Muscle layer of colon (tissue), 2 donors: ENCODE results near the gene DDX39B.
"Not testable (repeated sequence)": the region's sequence is repeated elsewhere in the genome, so short reads cannot be mapped to it uniquely, and the experiment has no call there.

ENCODE experiments used
- H3K27ac ChIP-seq: one replicate; pipeline ENCODE4 v1.7.0; 2013; ENCODE audit warnings: low read depth, mild to moderate bottlenecking, low read length, moderate library complexity
- H3K27me3 ChIP-seq, 2 donors: one replicate each; pipeline ENCODE4 v1.7.0; 2013; ENCODE audit warnings: low read length in 2 of 2, mild to moderate bottlenecking in 2 of 2; ENCODE audit not compliant: insufficient read depth in 2 of 2, control insufficient read depth in 1 of 2
- H3K36me3 ChIP-seq: one replicate; pipeline ENCODE4 v1.7.0; 2013; ENCODE audit warnings: mild to moderate bottlenecking, low read length; ENCODE audit not compliant: insufficient read depth
- H3K4me1 ChIP-seq: one replicate; pipeline ENCODE4 v1.7.0; 2013; ENCODE audit warnings: mild to moderate bottlenecking, low read length; ENCODE audit not compliant: insufficient read depth
- H3K4me3 ChIP-seq, 2 donors: one replicate each; pipeline ENCODE4 v1.7.0; 2013; ENCODE audit warnings: low read length in 2 of 2, low read depth in 1 of 2, mild to moderate bottlenecking in 1 of 2, moderate library complexity in 1 of 2
- H3K9ac ChIP-seq: one replicate; pipeline ENCODE4 v1.7.0; 2013; ENCODE audit warnings: low read length
- H3K9me3 ChIP-seq: one replicate; pipeline ENCODE4 v1.7.0; 2013; ENCODE audit warnings: mild to moderate bottlenecking, low read length
- donor health status: abdominal sarcoma.
- donor health status: Adenocarcinoma of cecum.

DDX39B gene

DNA sequence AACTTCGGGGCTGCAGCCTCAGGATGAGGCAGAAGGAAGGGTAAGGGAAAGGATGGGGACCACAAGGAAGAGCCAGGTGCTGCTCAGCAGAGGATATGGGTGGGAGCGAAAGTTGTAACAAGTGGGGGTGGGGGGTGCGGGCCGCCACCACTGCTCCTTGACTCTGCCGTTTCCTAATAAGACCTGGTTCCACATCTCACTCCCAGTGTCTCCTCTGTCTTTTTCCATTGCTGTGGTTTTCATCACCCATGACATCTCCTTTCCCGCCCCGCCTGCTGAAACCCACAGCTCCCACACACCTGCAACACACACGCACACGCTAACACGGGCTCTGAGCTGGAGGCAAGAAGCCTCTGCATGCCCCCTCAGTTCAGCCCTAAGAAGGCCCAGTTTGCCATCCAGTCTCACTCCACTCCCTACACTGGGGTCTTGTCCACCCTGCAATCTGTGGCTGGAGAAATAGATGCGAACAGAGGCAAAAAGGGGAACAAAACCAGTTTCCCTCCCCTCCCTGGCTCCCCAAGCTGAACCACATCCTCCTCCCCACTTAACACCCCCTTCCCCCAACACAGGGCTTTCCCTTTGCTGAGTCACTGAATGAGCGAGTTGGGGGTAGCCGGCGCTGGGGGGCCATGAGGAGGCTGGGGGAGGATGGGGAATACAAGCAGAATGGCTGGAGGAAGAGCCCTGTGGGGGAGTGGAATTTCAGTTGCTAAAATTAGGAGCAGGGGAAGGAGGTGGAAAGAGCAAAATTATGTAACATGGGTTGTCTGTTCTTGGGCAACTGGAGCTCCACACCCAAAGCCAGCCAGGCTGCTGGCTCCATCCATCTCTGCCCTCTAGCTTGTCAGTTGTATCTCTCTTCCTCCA is 17.1 kb upstream of the DDX39B start:
- Histone ChIP-seq H3K9ac (no peak overlapping the region), H3K9me3 (no peaks in the 10 kb centered on the region), H3K36me3 (peaks cover 42% of the 10 kb centered on the region), H3K4me3 (no peak overlapping the region), H3K4me1 (peaks cover 10% of the 10 kb centered on the region), H3K27me3 (no peaks in the 10 kb centered on the region), H3K27ac (peak overlapping the region; percentile 52)

- Histone ChIP-seq H3K4me3 (no peak overlapping the region), H3K36me3 (peaks cover 42% of the 10 kb centered on the region), H3K9ac (no peak overlapping the region), H3K4me1 (peaks cover 10% of the 10 kb centered on the region), H3K9me3 (no peaks in the 10 kb centered on the region), H3K27ac (peak overlapping the region; percentile 38), H3K27me3 (no peaks in the 10 kb centered on the region)
Measured at GRCh38 chr6:31558318-31558625, 16.5 kb upstream of the DDX39B start.

DNA sequence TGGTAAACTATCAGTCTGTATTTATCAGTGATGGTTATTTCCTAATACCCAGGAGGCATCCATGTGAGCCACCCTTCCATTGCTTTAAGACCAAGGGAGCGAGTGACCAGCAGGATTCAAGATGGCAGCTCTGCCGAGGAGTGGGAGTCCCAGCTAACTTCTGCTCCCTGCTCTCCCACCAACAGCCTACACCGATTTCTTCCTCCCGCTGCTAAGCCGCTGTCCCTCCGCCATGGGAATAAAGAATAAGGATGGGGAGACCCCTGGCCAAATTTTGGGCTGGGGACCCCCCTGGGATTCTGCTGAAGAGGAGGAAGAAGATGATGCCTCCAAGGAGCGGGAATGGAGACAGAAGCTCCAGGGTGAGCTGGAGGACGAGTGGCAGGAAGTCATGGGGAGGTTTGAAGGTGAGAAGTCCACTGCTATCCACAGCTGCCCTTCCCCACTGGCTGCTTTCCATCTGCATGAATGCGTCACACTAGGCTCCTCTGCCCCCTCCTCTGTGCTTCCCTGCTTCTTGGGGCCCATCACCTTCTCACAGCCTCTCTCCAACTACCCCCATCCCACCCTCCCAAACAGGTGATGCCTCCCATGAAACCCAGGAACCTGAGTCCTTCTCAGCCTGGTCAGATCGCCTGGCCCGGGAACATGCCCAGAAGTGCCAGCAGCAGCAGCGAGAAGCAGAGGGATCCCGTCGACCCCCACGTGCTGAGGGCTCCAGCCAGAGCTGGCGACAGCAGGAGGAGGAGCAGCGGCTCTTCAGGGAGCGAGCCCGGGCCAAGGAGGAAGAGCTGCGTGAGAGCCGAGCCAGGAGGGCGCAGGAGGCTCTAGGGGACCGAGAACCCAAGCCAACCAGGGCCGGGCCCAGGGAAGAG is 15.9 kb upstream of the DDX39B start:
- no peak overlapping the region for H3K4me3 ChIP-seq
- no peaks in the 10 kb centered on the region for H3K27me3 ChIP-seq
- peaks cover 10% of the 10 kb centered on the region for H3K4me1 ChIP-seq
- no peaks in the 10 kb centered on the region for H3K9me3 ChIP-seq
- no peak overlapping the region for H3K9ac ChIP-seq
- H3K27ac ChIP-seq, result peak overlapping the region; percentile 38
- H3K36me3 ChIP-seq, result peaks cover 42% of the 10 kb centered on the region

GRCh38 chr6:31556307-31556706 is 14.5 kb upstream of the DDX39B start:
- H3K27ac ChIP-seq, result no peak overlapping the region

GRCh38 chr6:31551371-31551770 is 9.6 kb upstream of the DDX39B start:
- not testable (repeated sequence) for H3K36me3 ChIP-seq, H3K27me3 ChIP-seq, H3K9ac ChIP-seq, H3K9me3 ChIP-seq, H3K27ac ChIP-seq, H3K4me3 ChIP-seq
- H3K4me1 ChIP-seq, result peaks cover 17% of the 10 kb centered on the region

More at GRCh38 chr6:31556307-31556706, 14.5 kb upstream of the DDX39B start:
- H3K4me1 ChIP-seq, result peaks cover 10% of the 10 kb centered on the region
- H3K4me3 ChIP-seq, result no peak overlapping the region
- H3K27me3 ChIP-seq, result no peaks in the 10 kb centered on the region
- H3K9me3 ChIP-seq, result no peaks in the 10 kb centered on the region
- no peak overlapping the region for H3K9ac ChIP-seq
- peaks cover 42% of the 10 kb centered on the region for H3K36me3 ChIP-seq

DNA sequence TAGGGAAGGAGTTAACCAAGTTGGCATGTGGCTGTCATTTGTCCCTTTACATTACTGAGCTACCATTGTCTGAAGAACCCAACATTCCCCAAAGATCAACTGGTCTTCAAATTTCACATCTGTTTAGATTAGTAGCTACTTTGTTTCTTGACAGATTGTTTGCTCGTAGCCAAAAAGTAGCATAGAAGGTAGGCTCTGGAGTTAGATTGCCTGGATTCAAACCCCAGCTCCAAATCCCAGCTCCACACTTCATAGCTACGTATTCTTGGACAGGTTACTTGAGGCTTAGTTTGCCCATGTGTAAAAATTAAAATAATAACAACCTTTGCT is 6.7 kb upstream of the DDX39B start:
- Histone ChIP-seq H3K27me3 (no peaks in the 10 kb centered on the region), H3K4me1 (peaks cover 19% of the 10 kb centered on the region), H3K4me3 (peak overlapping the region in 1 of 2 donors; percentile 74), H3K27ac (peak overlapping the region; percentile 86), H3K9ac (peak overlapping the region; percentile 38), H3K36me3 (no peaks in the 10 kb centered on the region), H3K9me3 (no peaks in the 10 kb centered on the region)

- H3K9ac ChIP-seq, result peak overlapping the region; percentile 38
- peak overlapping the region; percentile 28 to 74 for H3K4me3 ChIP-seq
- no peaks in the 10 kb centered on the region for H3K36me3 ChIP-seq
- H3K27me3 ChIP-seq, result no peaks in the 10 kb centered on the region
- H3K9me3 ChIP-seq, result no peaks in the 10 kb centered on the region
- peak overlapping the region; percentile 86 for H3K27ac ChIP-seq
- peaks cover 23% of the 10 kb centered on the region for H3K4me1 ChIP-seq
Measured at GRCh38 chr6:31547727-31548543, 6.1 kb upstream of the DDX39B start.

DNA sequence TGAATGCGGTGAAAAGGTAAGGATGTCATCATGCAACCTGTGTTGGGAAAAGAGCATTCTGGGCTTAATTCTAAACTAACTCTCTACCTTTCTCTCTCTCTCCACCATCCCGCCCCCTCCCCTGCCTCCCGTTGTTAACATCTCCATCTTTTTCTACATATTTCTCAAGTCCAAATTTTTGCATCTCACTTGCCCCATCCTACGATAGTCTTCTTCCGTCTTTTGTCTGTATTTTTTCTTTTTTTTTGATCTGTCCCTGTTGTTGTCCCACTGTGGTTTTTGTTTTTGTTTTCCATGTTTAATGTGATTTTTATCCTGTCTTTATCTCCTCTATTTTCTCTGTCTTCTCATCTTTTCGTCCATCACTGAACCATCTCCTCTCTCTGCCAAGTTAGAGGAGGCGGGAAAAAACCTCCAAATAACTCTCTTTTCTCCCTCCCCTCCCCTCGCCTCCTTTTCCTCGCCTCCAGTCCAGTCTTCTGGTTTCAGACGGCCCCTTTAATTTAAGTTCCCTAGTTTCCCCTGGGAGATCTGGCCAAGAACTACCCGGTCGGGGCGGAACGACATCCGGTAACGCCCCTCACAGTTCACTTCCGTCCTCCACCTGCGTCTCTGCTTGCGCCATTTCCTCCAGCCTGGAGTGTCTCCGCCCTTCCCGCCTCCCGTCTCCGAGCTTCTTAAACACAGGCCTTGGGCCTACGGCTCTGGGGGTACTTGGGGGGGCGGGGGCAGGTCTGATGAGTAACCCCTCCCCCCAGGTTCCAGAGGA is 5.3 kb upstream of the DDX39B start, which contains the start of gene NFKBIL1:
Gene NFKBIL1 (plus strand): TSS at position 651 of the 769 bp plus-strand sequence. CDS start 87 bp downstream, at position 738.
- peak within 1 kb of the TSS; percentile 77 for H3K9ac ChIP-seq

DNA sequence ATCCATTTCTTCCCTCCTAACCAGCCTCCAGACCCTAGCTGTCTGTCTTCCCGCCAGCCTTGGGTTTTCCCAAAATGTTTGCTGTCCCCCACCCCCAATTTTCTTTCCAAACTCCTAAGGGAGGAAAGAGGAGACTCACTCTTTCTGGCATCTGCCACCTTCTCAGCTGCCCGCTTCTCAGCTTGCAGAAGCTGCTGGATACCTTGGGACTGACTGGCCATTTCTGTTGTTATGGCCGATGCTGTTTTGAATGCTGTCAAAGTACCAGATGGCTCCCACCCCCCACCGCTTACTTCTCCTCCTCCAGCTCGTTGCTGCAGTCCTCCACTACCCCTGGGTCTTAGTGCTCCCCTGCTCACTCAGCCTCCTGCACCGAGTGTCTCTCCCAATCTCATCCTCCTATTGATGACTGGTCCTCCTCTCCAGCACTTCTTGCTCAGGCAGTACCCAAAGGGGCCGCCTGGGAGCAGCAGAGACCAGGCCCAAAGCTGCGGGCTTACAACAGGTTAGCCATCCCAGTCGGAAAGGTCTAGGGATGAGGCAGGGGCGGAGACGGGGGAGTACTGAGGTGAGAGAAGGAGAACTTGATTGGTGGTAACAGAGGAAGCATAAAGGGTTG is 4.6 kb upstream of the DDX39B start, which contains the start of gene ATP6V1G2:
Gene ATP6V1G2 (minus strand): TSS at position 270 of the 619 bp plus-strand sequence. CDS start 49 bp downstream, at position 221.
- Histone ChIP-seq H3K9me3 (no peaks in the 10 kb centered on the region), H3K27me3 (no peaks in the 10 kb centered on the region), H3K4me1 (peaks cover 28% of the 10 kb centered on the region), H3K36me3 (no peaks in the 10 kb centered on the region), H3K27ac (peak within 1 kb of the TSS; percentile 86), H3K4me3 (peak within 1 kb of the TSS; percentile 47 to 74), H3K9ac (peak within 1 kb of the TSS; percentile 77)

More for the DNA sequence above, 5.3 kb upstream of the DDX39B start, which contains the start of gene NFKBIL1:
- Histone ChIP-seq H3K36me3 (no peaks in the 10 kb centered on the region), H3K4me3 (peak within 1 kb of the TSS; percentile 47 to 74), H3K4me1 (peaks cover 28% of the 10 kb centered on the region), H3K27me3 (no peaks in the 10 kb centered on the region), H3K27ac (peak within 1 kb of the TSS; percentile 86), H3K9me3 (no peaks in the 10 kb centered on the region)

DNA sequence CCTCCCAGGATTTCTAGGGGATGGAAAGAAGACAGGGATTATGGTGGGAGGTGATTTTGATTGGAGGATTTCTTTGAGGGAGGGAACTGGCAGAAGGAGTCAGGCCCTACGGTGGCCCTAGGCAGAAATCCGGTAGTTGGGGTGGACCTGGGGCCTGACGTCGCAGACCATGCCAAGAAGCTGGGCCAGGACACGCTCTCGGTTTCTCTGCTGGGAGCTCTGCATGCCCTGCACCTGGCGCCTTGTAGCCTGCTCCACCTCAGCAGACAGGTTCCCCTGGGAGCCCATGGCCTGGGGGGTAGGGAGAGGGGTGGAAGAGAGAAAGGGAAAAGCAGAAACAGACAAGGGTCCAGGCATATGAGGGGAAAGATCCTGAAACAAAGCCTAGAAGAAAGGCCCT is 3.5 kb upstream of the DDX39B start:
- H3K27ac ChIP-seq, result no peak overlapping the region
- peaks cover 34% of the 10 kb centered on the region for H3K4me1 ChIP-seq
- no peaks in the 10 kb centered on the region for H3K9me3 ChIP-seq
- H3K9ac ChIP-seq, result no peak overlapping the region
- H3K4me3 ChIP-seq, result no peak overlapping the region
- H3K36me3 ChIP-seq, result peaks cover 2% of the 10 kb centered on the region
- H3K27me3 ChIP-seq, result no peaks in the 10 kb centered on the region
